ENCODE measurements around the gene BIRC5.

BIRC5 gene

GRCh38 chr17:78200451-78200850, 13.6 kb upstream of the BIRC5 start:
- Histone ChIP-seq H3K4me1 (ENCODE audit: low read depth, poor library complexity, severe bottlenecking) (no peaks in the 10 kb centered on the region), H3K27me3 (ENCODE audit: insufficient read depth, low read depth) (no peaks in the 10 kb centered on the region), H3K27ac (no peak overlapping the region), H3K4me2 (no peak overlapping the region), H3K4me3 (IDR thresholded peaks at IDR 0.05; ENCODE audit: insufficient read depth, low read depth, low read length) (no peak overlapping the region), H2AFZ (ENCODE audit: low read depth) (no peak overlapping the region), H3K9ac (no peak overlapping the region), H3K79me2 (ENCODE audit: insufficient read depth, low read depth) (peaks cover 9% of the 10 kb centered on the region; the same call in 1 of the 2 replicates), H3K36me3 (ENCODE audit: insufficient read depth) (no peaks in the 10 kb centered on the region; the same call in 1 of the 2 replicates), H4K20me1 (ENCODE audit: insufficient read depth) (no peaks in the 10 kb centered on the region)
- no peak for TF ChIP-seq CTCF (conservative IDR thresholded peaks at IDR 0.05; ENCODE audit: low read depth, low read length)

- Histone ChIP-seq H3K27me3 (ENCODE audit: insufficient read depth, low read depth) (no peaks in the 10 kb centered on the region), H3K4me2 (no peak overlapping the region), H3K4me3 (IDR thresholded peaks at IDR 0.05; ENCODE audit: insufficient read depth, low read depth, low read length) (no peak overlapping the region), H3K27ac (no peak overlapping the region), H4K20me1 (ENCODE audit: insufficient read depth) (no peaks in the 10 kb centered on the region), H3K4me1 (ENCODE audit: low read depth, poor library complexity, severe bottlenecking) (no peaks in the 10 kb centered on the region), H3K9ac (no peak overlapping the region), H3K36me3 (ENCODE audit: insufficient read depth) (0 out of 2 replicates have a peak, but pooled peaks cover 3% of the 10 kb centered on the region), H3K79me2 (ENCODE audit: insufficient read depth, low read depth) (peaks cover 8% of the 10 kb centered on the region; the same call in 1 of the 2 replicates), H2AFZ (ENCODE audit: low read depth) (no peak overlapping the region)
- TF ChIP-seq CTCF (conservative IDR thresholded peaks at IDR 0.05; ENCODE audit: low read depth, low read length) = no peak
Observed at GRCh38 chr17:78202666-78203065, 11.4 kb upstream of the BIRC5 start.

- Histone ChIP-seq H3K4me1 (ENCODE audit: low read depth, poor library complexity, severe bottlenecking) (no peaks in the 10 kb centered on the region), H3K27ac (no peak overlapping the region), H4K20me1 (ENCODE audit: insufficient read depth) (no peaks in the 10 kb centered on the region), H2AFZ (ENCODE audit: low read depth) (no peak overlapping the region), H3K4me2 (no peak overlapping the region), H3K36me3 (ENCODE audit: insufficient read depth) (0 out of 2 replicates have a peak, but pooled peaks cover 3% of the 10 kb centered on the region), H3K4me3 (IDR thresholded peaks at IDR 0.05; ENCODE audit: insufficient read depth, low read depth, low read length) (no peak overlapping the region), H3K79me2 (ENCODE audit: insufficient read depth, low read depth) (peaks cover 8% of the 10 kb centered on the region; the same call in 1 of the 2 replicates), H3K27me3 (ENCODE audit: insufficient read depth, low read depth) (no peaks in the 10 kb centered on the region), H3K9ac (no peak overlapping the region)
- TF ChIP-seq CTCF (conservative IDR thresholded peaks at IDR 0.05; ENCODE audit: low read depth, low read length) = no peak
Observed at GRCh38 chr17:78204387-78205123, 9.5 kb upstream of the BIRC5 start.

GRCh38 chr17:78205124-78205775, 8.8 kb upstream of the BIRC5 start:
- 0 out of 2 replicates have a peak, but pooled peaks cover 3% of the 10 kb centered on the region for H3K36me3 ChIP-seq (ENCODE audit: insufficient read depth)
- H3K4me1 ChIP-seq (ENCODE audit: low read depth, poor library complexity, severe bottlenecking) = no peaks in the 10 kb centered on the region
- H4K20me1 ChIP-seq (ENCODE audit: insufficient read depth) = no peaks in the 10 kb centered on the region
- no peak for TF ChIP-seq CTCF (conservative IDR thresholded peaks at IDR 0.05; ENCODE audit: low read depth, low read length)
- H3K27me3 ChIP-seq (ENCODE audit: insufficient read depth, low read depth) = no peaks in the 10 kb centered on the region
- no peak overlapping the region for H3K27ac ChIP-seq
- no peak overlapping the region for H3K9ac ChIP-seq
- no peak overlapping the region for H3K4me3 ChIP-seq (IDR thresholded peaks at IDR 0.05; ENCODE audit: insufficient read depth, low read depth, low read length)
- peaks cover 2% of the 10 kb centered on the region; the same call in 1 of the 2 replicates for H3K79me2 ChIP-seq (ENCODE audit: insufficient read depth, low read depth)
- H2AFZ ChIP-seq (ENCODE audit: low read depth) = no peak overlapping the region
- H3K4me2 ChIP-seq = no peak overlapping the region
